ENCODE data around the gene RPL4. TPM values are rescaled to one million over a fixed set of nuclear protein-coding genes. Genes with fewer than 3 reads are reported as not detected.

RPL4 gene
- total and polyA plus RNA-seq, 2 experiments from 2014 or later, result 2,989 to 6,082 TPM

DNA sequence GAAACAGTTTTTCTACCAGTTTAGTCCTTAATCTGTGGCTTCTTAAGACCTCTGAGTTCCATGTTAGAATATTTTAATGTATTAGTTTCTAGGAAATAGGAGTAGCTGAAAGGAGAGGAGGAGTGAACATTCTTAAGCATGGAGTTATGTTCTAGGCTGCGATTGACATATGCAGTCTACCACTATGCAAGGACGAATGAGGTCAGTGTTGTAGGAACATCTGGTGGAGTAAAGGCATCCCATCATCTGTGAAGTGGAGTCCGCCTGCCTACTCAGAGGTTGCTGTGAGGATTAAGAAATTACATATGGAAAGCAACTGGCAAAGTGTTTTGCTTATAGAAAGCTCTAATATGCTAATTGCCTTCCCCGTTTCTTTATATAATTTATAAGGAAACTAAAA lies 52.2 kb downstream of the RPL4 start (continued):
- TF ChIP-seq, protein P1, sequence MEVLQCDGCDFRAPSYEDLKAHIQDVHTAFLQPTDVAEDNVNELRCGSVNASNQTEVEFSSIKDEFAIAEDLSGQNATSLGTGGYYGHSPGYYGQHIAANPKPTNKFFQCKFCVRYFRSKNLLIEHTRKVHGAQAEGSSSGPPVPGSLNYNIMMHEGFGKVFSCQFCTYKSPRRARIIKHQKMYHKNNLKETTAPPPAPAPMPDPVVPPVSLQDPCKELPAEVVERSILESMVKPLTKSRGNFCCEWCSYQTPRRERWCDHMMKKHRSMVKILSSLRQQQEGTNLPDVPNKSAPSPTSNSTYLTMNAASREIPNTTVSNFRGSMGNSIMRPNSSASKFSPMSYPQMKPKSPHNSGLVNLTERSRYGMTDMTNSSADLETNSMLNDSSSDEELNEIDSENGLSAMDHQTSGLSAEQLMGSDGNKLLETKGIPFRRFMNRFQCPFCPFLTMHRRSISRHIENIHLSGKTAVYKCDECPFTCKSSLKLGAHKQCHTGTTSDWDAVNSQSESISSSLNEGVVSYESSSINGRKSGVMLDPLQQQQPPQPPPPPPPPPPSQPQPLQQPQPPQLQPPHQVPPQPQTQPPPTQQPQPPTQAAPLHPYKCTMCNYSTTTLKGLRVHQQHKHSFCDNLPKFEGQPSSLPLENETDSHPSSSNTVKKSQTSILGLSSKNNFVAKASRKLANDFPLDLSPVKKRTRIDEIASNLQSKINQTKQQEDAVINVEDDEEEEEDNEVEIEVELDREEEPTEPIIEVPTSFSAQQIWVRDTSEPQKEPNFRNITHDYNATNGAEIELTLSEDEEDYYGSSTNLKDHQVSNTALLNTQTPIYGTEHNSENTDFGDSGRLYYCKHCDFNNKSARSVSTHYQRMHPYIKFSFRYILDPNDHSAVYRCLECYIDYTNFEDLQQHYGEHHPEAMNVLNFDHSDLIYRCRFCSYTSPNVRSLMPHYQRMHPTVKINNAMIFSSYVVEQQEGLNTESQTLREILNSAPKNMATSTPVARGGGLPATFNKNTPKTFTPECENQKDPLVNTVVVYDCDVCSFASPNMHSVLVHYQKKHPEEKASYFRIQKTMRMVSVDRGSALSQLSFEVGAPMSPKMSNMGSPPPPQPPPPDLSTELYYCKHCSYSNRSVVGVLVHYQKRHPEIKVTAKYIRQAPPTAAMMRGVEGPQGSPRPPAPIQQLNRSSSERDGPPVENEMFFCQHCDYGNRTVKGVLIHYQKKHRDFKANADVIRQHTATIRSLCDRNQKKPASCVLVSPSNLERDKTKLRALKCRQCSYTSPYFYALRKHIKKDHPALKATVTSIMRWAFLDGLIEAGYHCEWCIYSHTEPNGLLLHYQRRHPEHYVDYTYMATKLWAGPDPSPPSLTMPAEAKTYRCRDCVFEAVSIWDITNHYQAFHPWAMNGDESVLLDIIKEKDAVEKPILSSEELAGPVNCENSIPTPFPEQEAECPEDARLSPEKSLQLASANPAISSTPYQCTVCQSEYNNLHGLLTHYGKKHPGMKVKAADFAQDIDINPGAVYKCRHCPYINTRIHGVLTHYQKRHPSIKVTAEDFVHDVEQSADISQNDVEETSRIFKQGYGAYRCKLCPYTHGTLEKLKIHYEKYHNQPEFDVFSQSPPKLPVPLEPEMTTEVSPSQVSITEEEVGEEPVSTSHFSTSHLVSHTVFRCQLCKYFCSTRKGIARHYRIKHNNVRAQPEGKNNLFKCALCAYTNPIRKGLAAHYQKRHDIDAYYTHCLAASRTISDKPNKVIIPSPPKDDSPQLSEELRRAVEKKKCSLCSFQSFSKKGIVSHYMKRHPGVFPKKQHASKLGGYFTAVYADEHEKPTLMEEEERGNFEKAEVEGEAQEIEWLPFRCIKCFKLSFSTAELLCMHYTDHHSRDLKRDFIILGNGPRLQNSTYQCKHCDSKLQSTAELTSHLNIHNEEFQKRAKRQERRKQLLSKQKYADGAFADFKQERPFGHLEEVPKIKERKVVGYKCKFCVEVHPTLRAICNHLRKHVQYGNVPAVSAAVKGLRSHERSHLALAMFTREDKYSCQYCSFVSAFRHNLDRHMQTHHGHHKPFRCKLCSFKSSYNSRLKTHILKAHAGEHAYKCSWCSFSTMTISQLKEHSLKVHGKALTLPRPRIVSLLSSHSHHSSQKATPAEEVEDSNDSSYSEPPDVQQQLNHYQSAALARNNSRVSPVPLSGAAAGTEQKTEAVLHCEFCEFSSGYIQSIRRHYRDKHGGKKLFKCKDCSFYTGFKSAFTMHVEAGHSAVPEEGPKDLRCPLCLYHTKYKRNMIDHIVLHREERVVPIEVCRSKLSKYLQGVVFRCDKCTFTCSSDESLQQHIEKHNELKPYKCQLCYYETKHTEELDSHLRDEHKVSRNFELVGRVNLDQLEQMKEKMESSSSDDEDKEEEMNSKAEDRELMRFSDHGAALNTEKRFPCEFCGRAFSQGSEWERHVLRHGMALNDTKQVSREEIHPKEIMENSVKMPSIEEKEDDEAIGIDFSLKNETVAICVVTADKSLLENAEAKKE (CRISPR knock-in tag; IDR thresholded peaks at IDR 0.05), result no peak
- TF ChIP-seq NANOG (IDR thresholded peaks at IDR 0.05; ENCODE audit: borderline replicate concordance) (no peak), EZH2phosphoT487 (IDR thresholded peaks at IDR 0.05; ENCODE audit: unreplicated experiment) (no peak), REST (IDR thresholded peaks at IDR 0.05; ENCODE audit: unreplicated experiment) (no peak), CREB1 (CRISPR knock-in tag; IDR thresholded peaks at IDR 0.05; ENCODE audit: low read depth) (no peak), ZNF331 (CRISPR knock-in tag; IDR thresholded peaks at IDR 0.05; ENCODE audit: low read depth) (no peak), ZNF114 (CRISPR knock-in tag; IDR thresholded peaks at IDR 0.05) (no peak)

Small RNAs within 50 kb of the gene (microRNA-seq; reads per million reads assigned to microRNA genes)
- not detected for gene MIR4512

Small RNAs within 50 kb of the gene (small RNA-seq; reads per million reads assigned to genes)
- not detected for gene MIR4512 (ENCODE audit: low replicate concordance)
- not detected for gene RF01159 (ENCODE audit: low replicate concordance)
- not detected for gene SNORD16 (ENCODE audit: low replicate concordance)
- not detected for gene SNORD18A (ENCODE audit: low replicate concordance)
- gene SNORD18B (ENCODE audit: low replicate concordance), result not detected
- not detected for gene SNORD18C (ENCODE audit: low replicate concordance)

Other genes with a start within 250 kb of the RPL4 start
- gene DIS3L, start 211.3 kb downstream of the RPL4 start, total RNA-seq (2014; rRNA removed; shearing (Covaris generic)), result 21.8 and 35.7 TPM in 2 replicates
- 7.1 and 8.9 TPM in 2 replicates for gene DIS3L, start 211.3 kb downstream of the RPL4 start, polyA plus RNA-seq (2016; fragmentation: Nextera tagmentation; extraction: Ambion mirVana)
- 25.3 and 39.0 TPM in 2 replicates for gene TIPIN, start 148.2 kb downstream of the RPL4 start, total RNA-seq (2014; rRNA removed; shearing (Covaris generic))
- 32.7 and 39.1 TPM in 2 replicates for gene TIPIN, start 148.2 kb downstream of the RPL4 start, polyA plus RNA-seq (2016; fragmentation: Nextera tagmentation; extraction: Ambion mirVana)
- 68.5 and 73.9 TPM in 2 replicates for gene MAP2K1, start 117.9 kb downstream of the RPL4 start, total RNA-seq (2014; rRNA removed; shearing (Covaris generic))
- 40.2 and 42.0 TPM in 2 replicates for gene MAP2K1, start 117.9 kb downstream of the RPL4 start, polyA plus RNA-seq (2016; fragmentation: Nextera tagmentation; extraction: Ambion mirVana)
- gene SNAPC5, start 7.1 kb downstream of the RPL4 start, total RNA-seq (2014; rRNA removed; shearing (Covaris generic)), result 17.4 and 21.2 TPM in 2 replicates
- gene SNAPC5, start 7.1 kb downstream of the RPL4 start, polyA plus RNA-seq (2016; fragmentation: Nextera tagmentation; extraction: Ambion mirVana), result 41.1 and 43.2 TPM in 2 replicates
- 61.5 and 64.1 TPM in 2 replicates for gene ZWILCH, start 471 bp upstream of the RPL4 start, total RNA-seq (2014; rRNA removed; shearing (Covaris generic))
- gene ZWILCH, start 471 bp upstream of the RPL4 start, polyA plus RNA-seq (2016; fragmentation: Nextera tagmentation; extraction: Ambion mirVana), result 49.5 and 51.0 TPM in 2 replicates
- gene LCTL, start 61.1 kb upstream of the RPL4 start, total RNA-seq (2014; rRNA removed; shearing (Covaris generic)), result 2.9 and 5.6 TPM in 2 replicates
- 2.3 and 3.2 TPM in 2 replicates for gene LCTL, start 61.1 kb upstream of the RPL4 start, polyA plus RNA-seq (2016; fragmentation: Nextera tagmentation; extraction: Ambion mirVana)
- gene SMAD6, start 197.4 kb upstream of the RPL4 start, total RNA-seq (2014; rRNA removed; shearing (Covaris generic)), result 11.9 and 15.7 TPM in 2 replicates
- 1.6 and 2.1 TPM in 2 replicates for gene SMAD6, start 197.4 kb upstream of the RPL4 start, polyA plus RNA-seq (2016; fragmentation: Nextera tagmentation; extraction: Ambion mirVana)